K562 (cell line): ENCODE results near the gene SMARCA4. TPM values are rescaled to one million over a fixed set of nuclear protein-coding genes. Genes with fewer than 3 reads are reported as not detected.

ENCODE experiments used
- ARID4B ChIP-seq: sonication (generic); formaldehyde crosslinking; IDR thresholded peaks from 2 replicates; pipeline ENCODE4 v1.8.0; 2022; ENCODE audit warnings: mild to moderate bottlenecking, missing genetic modification reagents
- CBX2 ChIP-seq: fragments of 200-600 bp; sonication (generic); IDR thresholded peaks from one replicate; pipeline ENCODE4 v1.6.1; 2012; ENCODE audit warnings: mild to moderate bottlenecking, low read length, inconsistent platforms; ENCODE audit not compliant: insufficient read depth, poor library complexity, severe bottlenecking
- CTCF ChIP-seq, 3 experiments: IDR thresholded peaks in 2 of 3; conservative IDR thresholded peaks in 1 of 3; 2 replicates each; pipeline ENCODE4 v1.5.1; 2011 to 2012; ENCODE audit warnings: low read length in 3 of 3, mild to moderate bottlenecking in 3 of 3, control low read depth in 2 of 3, improper control_type of control experiment in 1 of 3, inconsistent platforms in 1 of 3, low read depth in 1 of 3, mixed read lengths in 1 of 3, moderate library complexity in 1 of 3; ENCODE audit not compliant: insufficient read depth in 2 of 3
- CXXC5 ChIP-seq: fragments of 250-450 bp; sonication (Bioruptor Pico); IDR thresholded peaks from 2 replicates; pipeline ENCODE4 v1.8.0; 2022; ENCODE audit warnings: inconsistent platforms, mild to moderate bottlenecking, moderate library complexity
- FOSL1 ChIP-seq: fragments of 200-800 bp; sonication (Bioruptor generic); conservative IDR thresholded peaks from 2 replicates; pipeline ENCODE4 v1.6.1; 2016; ENCODE audit warnings: missing genetic modification characterization, missing compliant biosample characterization
- HDAC1 ChIP-seq, 2 experiments: fragments of 450-650 bp; IDR thresholded peaks; 2 replicates each; pipeline ENCODE4 v1.6.1; 2016 to 2017; ENCODE audit warnings: inconsistent platforms in 1 of 2, mild to moderate bottlenecking in 1 of 2, moderate library complexity in 1 of 2
- HNRNPUL1 ChIP-seq: fragments of 200-400 bp; formaldehyde crosslinking; IDR thresholded peaks from 2 replicates; pipeline ENCODE4 v1.6.1; 2017; ENCODE audit warnings: low read length
- KDM2B ChIP-seq: fragments of 250-450 bp; sonication (Bioruptor Pico); IDR thresholded peaks from 2 replicates; pipeline ENCODE4 v1.8.0; 2021; ENCODE audit warnings: mild to moderate bottlenecking, moderate library complexity
- KLF16 ChIP-seq: IDR thresholded peaks from 2 replicates; pipeline ENCODE4 v1.6.1; 2016; ENCODE audit warnings: antibody characterized with exemption
- MAFK ChIP-seq: IDR thresholded peaks from 2 replicates; pipeline ENCODE4 v1.6.1; 2011; ENCODE audit warnings: low read length, improper control_type of control experiment
- TRIM25 ChIP-seq: fragments of 450-650 bp; IDR thresholded peaks from 2 replicates; pipeline ENCODE4 v1.7.0; 2016; ENCODE audit warnings: borderline replicate concordance
- VEZF1 ChIP-seq: fragments of 200-800 bp; sonication (Bioruptor generic); IDR thresholded peaks from 2 replicates; pipeline ENCODE4 v1.6.1; 2017; ENCODE audit warnings: missing genetic modification characterization, missing compliant biosample characterization
- ZFP91 ChIP-seq: sonication (generic); formaldehyde crosslinking; IDR thresholded peaks from 2 replicates; pipeline ENCODE4 v1.8.0; 2022; ENCODE audit warnings: mild to moderate bottlenecking, missing genetic modification reagents
- ZNF354B ChIP-seq: fragments of 250-450 bp; sonication (Bioruptor Pico); IDR thresholded peaks from 2 replicates; pipeline ENCODE4 v1.4.0; 2020
- ZNF41 ChIP-seq: fragments of 250-450 bp; sonication (Bioruptor Pico); conservative IDR thresholded peaks from 2 replicates; pipeline ENCODE4 v1.4.0; 2020; ENCODE audit warnings: mild to moderate bottlenecking
- ZNF444 ChIP-seq: fragments of 250-450 bp; sonication (Bioruptor Pico); IDR thresholded peaks from 2 replicates; pipeline ENCODE4 v1.4.0; 2020; ENCODE audit warnings: mild to moderate bottlenecking, moderate library complexity
- polyA plus RNA-seq, 8 experiments: library from polyadenylated mRNA; depleted of rRNA in 4 of 8; stranded (reverse) in 5 of 8; unstranded in 3 of 8; fragments of >200 nt; fragmentation: Nextera tagmentation in 2 of 8; fragmentation: Illumina TruSeq in 1 of 8; extraction: Ambion mirVana in 2 of 8; extraction: Trizol in 1 of 8; gene quantifications; 2 replicates each; pipeline versions ENCODE4 v1.2.1 to v1.2.3, GENCODE V29; 2011 to 2014; ENCODE audit warnings: inconsistent platforms in 1 of 8, missing spikeins in 1 of 8
- total RNA-seq, 7 experiments: library from RNA; depleted of rRNA in 6 of 7; stranded (reverse); fragments of >200 nt in 6 of 7; fragmentation: Illumina TruSeq in 2 of 7; extraction: Trizol in 2 of 7; gene quantifications; 2 replicates each; pipeline versions ENCODE4 v1.2.1 to v1.2.3, GENCODE V29; 2011 to 2021; ENCODE audit warnings: low replicate concordance in 1 of 7

Gene SMARCA4
- total and polyA plus RNA-seq, 9 of the 15 experiments (the other 6 are each of a cell fraction or from before 2014, with no cell fraction given), result 19.3 to 207 (median 52.1) TPM

GRCh38 chr19:10928563-10929401, 32.0 kb upstream of the SMARCA4 start, which contains the start of the genes TIMM29 and YIPF2 (continued):
- no peak for TF ChIP-seq TRIM25
- TF ChIP-seq MAFK, result no peak
- TF ChIP-seq HDAC1 (IDR thresholded peaks at IDR 0.05), result peak in 1 of 2 experiments; percentile 73; a peak in 2 of 4 replicates
- TF ChIP-seq KLF16, result no peak
- TF ChIP-seq ZNF41 (CRISPR knock-in tag), result no peak
- no peak for TF ChIP-seq FOSL1 (tag)
- no peak for TF ChIP-seq ZFP91 (CRISPR knock-in tag)
- no peak; the same call in none of the 2 replicates for TF ChIP-seq VEZF1
- no peak; a peak in 1 of 6 replicates for TF ChIP-seq CTCF (IDR thresholded peaks at IDR 0.05 in 2 of 3, conservative IDR thresholded peaks at IDR 0.05 in 1 of 3; ENCODE audit: insufficient read depth in 2 of 3, low read depth in 1 of 3, low read length in 3 of 3)
- no peak for TF ChIP-seq ZNF354B
- no peak for TF ChIP-seq CBX2
- no peak for TF ChIP-seq KDM2B
- TF ChIP-seq ZNF444, result no peak
- peak; percentile 69 for TF ChIP-seq ARID4B
- peak; percentile 75 for TF ChIP-seq CXXC5 (CRISPR knock-in tag)
- no peak for TF ChIP-seq HNRNPUL1
